Measurements from ENCODE around the gene PRSS16. TPM values are rescaled to one million over a fixed set of nuclear protein-coding genes. Genes with fewer than 3 reads are reported as not detected.
A peak's percentile ranks its signal among the peaks of the same experiment; 100 is the strongest.

Gene PRSS16
- total and polyA plus RNA-seq, 9 of the 15 experiments (the other 6 are each of a cell fraction or from before 2014, with no cell fraction given): 4.5 to 21.3 (median 12.1) TPM

DNA sequence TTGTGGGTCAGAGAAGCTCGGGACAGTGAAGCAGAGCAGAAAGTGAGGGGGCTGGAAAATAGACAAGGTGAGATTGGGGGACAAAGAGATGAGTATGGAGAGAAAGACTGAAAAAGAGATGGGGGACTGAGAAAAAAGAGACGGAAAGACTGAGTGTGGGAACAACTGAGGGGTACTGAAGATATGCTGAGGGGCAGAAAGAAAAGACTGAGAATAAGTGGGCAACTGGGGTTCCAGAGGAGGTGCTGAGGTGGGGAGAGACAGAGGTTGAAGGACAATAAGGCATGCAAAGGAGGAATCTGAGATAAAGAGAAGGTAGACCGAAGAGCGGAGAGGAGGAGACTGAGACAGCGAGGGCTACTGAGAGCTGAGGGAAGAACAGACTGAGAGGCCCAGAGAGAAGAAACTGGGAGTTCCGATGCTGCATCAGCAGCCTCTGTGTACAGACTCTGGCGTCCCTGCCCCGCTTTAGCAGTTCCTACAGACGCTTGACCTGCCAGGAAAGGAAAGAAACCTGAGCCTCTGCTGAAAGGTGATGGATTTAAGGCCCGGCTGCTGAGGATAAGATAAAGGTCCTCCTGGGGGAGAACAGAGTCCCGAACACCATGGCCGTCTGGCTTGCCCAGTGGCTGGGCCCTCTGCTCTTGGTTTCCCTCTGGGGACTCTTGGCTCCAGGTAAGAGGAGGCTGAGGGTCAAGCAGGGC is at the start of gene PRSS16 (continued):
- TF ChIP-seq JUND (IDR thresholded peaks at IDR 0.05; ENCODE audit: borderline replicate concordance, low read depth, low read length) (no peak), JUND (tag; IDR thresholded peaks at IDR 0.05; ENCODE audit: borderline replicate concordance, low read depth, low read length) (peak; percentile 34; the same call in 1 of the 3 replicates), HDAC1 (IDR thresholded peaks at IDR 0.05) (peak in 1 of 2 experiments; percentile 47; a peak in 1 of 4 replicates), NRF1 (conservative IDR thresholded peaks at IDR 0.05 in 1 of 2, IDR thresholded peaks at IDR 0.05 in 1 of 2) (0 out of 4 replicates have a peak, but pooled peaks of 1 of the 2 experiments have one; percentile 11), SAFB2 (IDR thresholded peaks at IDR 0.05; ENCODE audit: borderline replicate concordance, low read depth, low read length, severe bottlenecking) (no peak), EP300 (IDR thresholded peaks at IDR 0.05; ENCODE audit: low read length) (peak; percentile 83), RCOR1 (IDR thresholded peaks at IDR 0.05; ENCODE audit: borderline replicate concordance in 1 of 2, low read depth in 2 of 2, low read length in 2 of 2) (peak in 1 of 2 experiments; percentile 79; a peak in 1 of 4 replicates), MED1 (CRISPR knock-in tag; IDR thresholded peaks at IDR 0.05; ENCODE audit: borderline replicate concordance) (no peak), TBL1XR1 (IDR thresholded peaks at IDR 0.05; ENCODE audit: low read length in 2 of 2) (0 out of 4 replicates have a peak, but pooled peaks of 1 of the 2 experiments have one; percentile 15), NCOA2 (IDR thresholded peaks at IDR 0.05; ENCODE audit: partially characterized antibody in 2 of 2) (no peak), SMARCE1 (IDR thresholded peaks at IDR 0.05) (peak; percentile 68; the same call in 1 of the 2 replicates), ZNF695 (CRISPR knock-in tag; IDR thresholded peaks at IDR 0.05) (no peak), RAD21 (CRISPR knock-in tag; conservative IDR thresholded peaks at IDR 0.05 in 1 of 2, IDR thresholded peaks at IDR 0.05 in 1 of 2) (no peak), TAF1 (IDR thresholded peaks at IDR 0.05; ENCODE audit: control insufficient read depth, extremely low read depth, insufficient read depth, low read length, severe bottlenecking) (peak; percentile 32), ZFP30 (CRISPR knock-in tag; IDR thresholded peaks at IDR 0.05; ENCODE audit: borderline replicate concordance) (no peak)
- TF ChIP-seq, protein P1, sequence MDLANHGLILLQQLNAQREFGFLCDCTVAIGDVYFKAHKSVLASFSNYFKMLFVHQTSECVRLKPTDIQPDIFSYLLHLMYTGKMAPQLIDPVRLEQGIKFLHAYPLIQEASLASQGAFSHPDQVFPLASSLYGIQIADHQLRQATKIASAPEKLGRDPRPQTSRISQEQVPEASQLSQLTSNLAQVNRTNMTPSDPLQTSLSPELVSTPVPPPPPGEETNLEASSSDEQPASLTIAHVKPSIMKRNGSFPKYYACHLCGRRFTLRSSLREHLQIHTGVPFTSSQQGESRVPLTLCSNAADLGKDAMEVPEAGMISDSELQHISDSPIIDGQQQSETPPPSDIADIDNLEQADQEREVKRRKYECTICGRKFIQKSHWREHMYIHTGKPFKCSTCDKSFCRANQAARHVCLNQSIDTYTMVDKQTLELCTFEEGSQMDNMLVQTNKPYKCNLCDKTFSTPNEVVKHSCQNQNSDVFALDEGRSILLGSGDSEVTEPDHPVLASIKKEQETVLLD (IDR thresholded peaks at IDR 0.05): 0 out of 2 replicates have a peak, but pooled peaks have one; percentile 47
- TF ChIP-seq, protein P2, sequence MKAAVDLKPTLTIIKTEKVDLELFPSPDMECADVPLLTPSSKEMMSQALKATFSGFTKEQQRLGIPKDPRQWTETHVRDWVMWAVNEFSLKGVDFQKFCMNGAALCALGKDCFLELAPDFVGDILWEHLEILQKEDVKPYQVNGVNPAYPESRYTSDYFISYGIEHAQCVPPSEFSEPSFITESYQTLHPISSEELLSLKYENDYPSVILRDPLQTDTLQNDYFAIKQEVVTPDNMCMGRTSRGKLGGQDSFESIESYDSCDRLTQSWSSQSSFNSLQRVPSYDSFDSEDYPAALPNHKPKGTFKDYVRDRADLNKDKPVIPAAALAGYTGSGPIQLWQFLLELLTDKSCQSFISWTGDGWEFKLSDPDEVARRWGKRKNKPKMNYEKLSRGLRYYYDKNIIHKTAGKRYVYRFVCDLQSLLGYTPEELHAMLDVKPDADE (conservative IDR thresholded peaks at IDR 0.05; ENCODE audit: control insufficient read depth, low read depth, low read length): no peak
- TF ChIP-seq, protein P3, sequence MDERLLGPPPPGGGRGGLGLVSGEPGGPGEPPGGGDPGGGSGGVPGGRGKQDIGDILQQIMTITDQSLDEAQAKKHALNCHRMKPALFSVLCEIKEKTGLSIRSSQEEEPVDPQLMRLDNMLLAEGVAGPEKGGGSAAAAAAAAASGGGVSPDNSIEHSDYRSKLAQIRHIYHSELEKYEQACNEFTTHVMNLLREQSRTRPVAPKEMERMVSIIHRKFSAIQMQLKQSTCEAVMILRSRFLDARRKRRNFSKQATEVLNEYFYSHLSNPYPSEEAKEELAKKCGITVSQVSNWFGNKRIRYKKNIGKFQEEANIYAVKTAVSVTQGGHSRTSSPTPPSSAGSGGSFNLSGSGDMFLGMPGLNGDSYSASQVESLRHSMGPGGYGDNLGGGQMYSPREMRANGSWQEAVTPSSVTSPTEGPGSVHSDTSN (CRISPR knock-in tag; IDR thresholded peaks at IDR 0.05; ENCODE audit: low read depth): 0 out of 2 replicates have a peak, but pooled peaks have one; percentile 35
- TF ChIP-seq, protein P3 (tag; conservative IDR thresholded peaks at IDR 0.05; ENCODE audit: low read depth): peak; percentile 95
- TF ChIP-seq, protein P4, sequence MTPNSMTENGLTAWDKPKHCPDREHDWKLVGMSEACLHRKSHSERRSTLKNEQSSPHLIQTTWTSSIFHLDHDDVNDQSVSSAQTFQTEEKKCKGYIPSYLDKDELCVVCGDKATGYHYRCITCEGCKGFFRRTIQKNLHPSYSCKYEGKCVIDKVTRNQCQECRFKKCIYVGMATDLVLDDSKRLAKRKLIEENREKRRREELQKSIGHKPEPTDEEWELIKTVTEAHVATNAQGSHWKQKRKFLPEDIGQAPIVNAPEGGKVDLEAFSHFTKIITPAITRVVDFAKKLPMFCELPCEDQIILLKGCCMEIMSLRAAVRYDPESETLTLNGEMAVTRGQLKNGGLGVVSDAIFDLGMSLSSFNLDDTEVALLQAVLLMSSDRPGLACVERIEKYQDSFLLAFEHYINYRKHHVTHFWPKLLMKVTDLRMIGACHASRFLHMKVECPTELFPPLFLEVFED (CRISPR knock-in tag; conservative IDR thresholded peaks at IDR 0.05): no peak

Data from K562 (cell line).